Keratinocyte (primary cell): ENCODE measurements around the gene USB1. TPM values are rescaled to one million over a fixed set of nuclear protein-coding genes. Genes with fewer than 3 reads are reported as not detected.

Experiments
- DNase-seq: peaks from one replicate; pipeline ENCODE4 v3.0.0-alpha.2; 2011; ENCODE audit warnings: low read depth, missing footprints, low spot score
- FAIRE-seq: peaks from 2 replicates; lab custom pipeline; 2011; peaks lifted over from hg19 to GRCh38; lab: Jason Lieb, UNC
- H2AFZ ChIP-seq: 2 replicates; pipeline ENCODE4 v1.6.0; 2012; ENCODE audit warnings: low read length, control low read depth, inconsistent platforms; ENCODE audit not compliant: control insufficient read depth
- H3K27ac ChIP-seq: 2 replicates; pipeline ENCODE4 v1.5.1; 2011; ENCODE audit warnings: low read length; ENCODE audit not compliant: control insufficient read depth, insufficient read depth
- H3K27me3 ChIP-seq: 3 replicates; pipeline ENCODE4 v1.6.0; 2011; ENCODE audit warnings: low read length; ENCODE audit not compliant: control insufficient read depth, insufficient read depth; ENCODE audit errors: extremely low read depth
- H3K36me3 ChIP-seq, 2 experiments: 2 replicates in 1 of 2; 3 replicates in 1 of 2; pipeline ENCODE4 v1.5.1; 2011; ENCODE audit warnings: low read length in 2 of 2, mild to moderate bottlenecking in 1 of 2; ENCODE audit not compliant: control insufficient read depth in 2 of 2, insufficient read depth in 2 of 2; ENCODE audit errors: extremely low read depth in 1 of 2
- H3K4me1 ChIP-seq: 3 replicates; pipeline ENCODE4 v1.5.1; 2011; ENCODE audit warnings: low read length; ENCODE audit not compliant: control insufficient read depth, insufficient read depth; ENCODE audit errors: extremely low read depth
- H3K4me2 ChIP-seq: 3 replicates; pipeline ENCODE4 v1.6.0; 2011; ENCODE audit warnings: low read depth, low read length; ENCODE audit not compliant: control insufficient read depth, insufficient read depth; ENCODE audit errors: extremely low read depth
- H3K4me3 ChIP-seq, 3 experiments: fragments of 200-600 bp in 1 of 3; sonication (generic) in 1 of 3; 2 replicates in 2 of 3; 3 replicates in 1 of 3; pipeline ENCODE4 v1.5.1; 2011 to 2016; ENCODE audit warnings: low read length in 3 of 3, mild to moderate bottlenecking in 3 of 3, control low read depth in 2 of 3, inconsistent platforms in 1 of 3, low read depth in 1 of 3, mixed read lengths in 1 of 3, mixed run types in 1 of 3, moderate library complexity in 1 of 3; ENCODE audit not compliant: control insufficient read depth in 2 of 3, insufficient read depth in 2 of 3; ENCODE audit errors: extremely low read depth in 1 of 3
- H3K79me2 ChIP-seq: 2 replicates; pipeline ENCODE4 v1.6.0; 2012; ENCODE audit warnings: low read length; ENCODE audit not compliant: control insufficient read depth, insufficient read depth
- H3K9ac ChIP-seq: 3 replicates; pipeline ENCODE4 v1.6.0; 2011; ENCODE audit warnings: low read length; ENCODE audit not compliant: control insufficient read depth, insufficient read depth; ENCODE audit errors: extremely low read depth
- H3K9me1 ChIP-seq: 3 replicates; pipeline ENCODE4 v1.6.0; 2011; ENCODE audit warnings: low read length; ENCODE audit not compliant: control insufficient read depth, insufficient read depth; ENCODE audit errors: extremely low read depth
- H3K9me3 ChIP-seq: 2 replicates; pipeline ENCODE4 v1.5.1; 2012; ENCODE audit warnings: low read depth, low read length; ENCODE audit not compliant: control insufficient read depth
- H4K20me1 ChIP-seq: 3 replicates; pipeline ENCODE4 v1.6.0; 2011; ENCODE audit warnings: low read length; ENCODE audit not compliant: control insufficient read depth, insufficient read depth; ENCODE audit errors: extremely low read depth
- CTCF ChIP-seq, 3 experiments: IDR thresholded peaks in 1 of 3; conservative IDR thresholded peaks in 1 of 3; optimal IDR thresholded peaks in 1 of 3; 2 replicates in 2 of 3; 3 replicates in 1 of 3; pipeline versions ENCODE3 to v1.5.1; 2011; ENCODE audit warnings: low read length in 3 of 3, mild to moderate bottlenecking in 3 of 3, moderate library complexity in 2 of 3, control low read depth in 1 of 3, inconsistent platforms in 1 of 3; ENCODE audit not compliant: insufficient read depth in 2 of 3; ENCODE audit errors: extremely low read depth in 1 of 3
- EZH2 ChIP-seq: IDR thresholded peaks from one replicate; pipeline ENCODE4 v1.6.1; 2012; ENCODE audit warnings: inconsistent platforms, mild to moderate bottlenecking, low read length, moderate library complexity
- dilution Hi-C: fragments of 300-500 bp; cut with MboI; formaldehyde crosslinking; loops from one replicate; pipeline ENCODE4 v1.7.0; 2020; ENCODE audit warnings: low sequenced_read_pairs; ENCODE audit not compliant: extremely low pct_ligation_motif_present
- polyA plus RNA-seq, 5 experiments: library from polyadenylated mRNA; depleted of rRNA in 3 of 5; stranded (reverse) in 3 of 5; stranded (forward) in 1 of 5; unstranded in 1 of 5; fragments of >200 nt; gene quantifications; 1 replicate in 1 of 5; 2 replicates in 3 of 5; 3 replicates in 1 of 5; pipeline versions ENCODE4 v1.2.1 to v1.2.3, GENCODE V29; 2011 to 2012; ENCODE audit warnings: missing spikeins in 2 of 5, low read depth in 1 of 5, low replicate concordance in 1 of 5

USB1 gene
- polyA plus RNA-seq, 1 donor (not counting 4 experiments of a cell fraction or from before 2014, with no cell fraction given), result 63.5 TPM

- H2AFZ ChIP-seq, result no peak overlapping the region
- no peaks in the 10 kb centered on the region for H4K20me1 ChIP-seq
- TF ChIP-seq EZH2, result no peak
- no peak for TF ChIP-seq CTCF (optimal IDR thresholded peaks at IDR 0.05 in 1 of 3, IDR thresholded peaks at IDR 0.05 in 1 of 3, conservative IDR thresholded peaks at IDR 0.05 in 1 of 3; ENCODE audit: extremely low read depth in 1 of 3, insufficient read depth in 2 of 3, low read length in 3 of 3)
- no peak overlapping the region for H3K4me2 ChIP-seq
- H3K9me3 ChIP-seq, result no peaks in the 10 kb centered on the region
- dilution Hi-C loops, result no loop called here
- no peak for DNase-seq
- H3K4me1 ChIP-seq, result peaks cover 15% of the 10 kb centered on the region
- no peak for FAIRE-seq
- no peaks in the 10 kb centered on the region for H3K36me3 ChIP-seq
- no peak overlapping the region for H3K4me3 ChIP-seq
- H3K9ac ChIP-seq, result no peak overlapping the region
- no peak overlapping the region for H3K27ac ChIP-seq
- H3K79me2 ChIP-seq, result no peaks in the 10 kb centered on the region
- H3K27me3 ChIP-seq, result no peaks in the 10 kb centered on the region
- no peaks in the 10 kb centered on the region for H3K9me1 ChIP-seq
Observed at GRCh38 chr16:58028541-58029070, 27.4 kb downstream of the USB1 start.

GRCh38 chr16:58029410-58029809 lies 28.2 kb downstream of the USB1 start:
- FAIRE-seq (no peak), DNase-seq (no peak)
- dilution Hi-C loops, result no loop called here

More at GRCh38 chr16:58029410-58029809, 28.2 kb downstream of the USB1 start:
- Histone ChIP-seq H2AFZ (no peak overlapping the region), H3K27ac (no peak overlapping the region), H4K20me1 (no peaks in the 10 kb centered on the region), H3K4me2 (no peak overlapping the region), H3K4me3 (no peak overlapping the region), H3K9ac (no peak overlapping the region), H3K27me3 (no peaks in the 10 kb centered on the region), H3K4me1 (peaks cover 14% of the 10 kb centered on the region), H3K36me3 (no peaks in the 10 kb centered on the region), H3K9me3 (no peaks in the 10 kb centered on the region), H3K79me2 (no peaks in the 10 kb centered on the region), H3K9me1 (no peaks in the 10 kb centered on the region)
- TF ChIP-seq EZH2, result no peak
- TF ChIP-seq CTCF (optimal IDR thresholded peaks at IDR 0.05 in 1 of 3, IDR thresholded peaks at IDR 0.05 in 1 of 3, conservative IDR thresholded peaks at IDR 0.05 in 1 of 3; ENCODE audit: extremely low read depth in 1 of 3, insufficient read depth in 2 of 3, low read length in 3 of 3), result no peak
